Uterus (tissue), 4 donors: ENCODE measurements around the gene DNAH7. TPM values are rescaled to one million over a fixed set of nuclear protein-coding genes. Genes with fewer than 3 reads are reported as not detected.

Experiments used
- DNase-seq, 2 donors: peaks; one replicate each; pipeline ENCODE4 v3.0.0-alpha.2; 2019 to 2020
- H3K27ac ChIP-seq, 2 donors: fragments of 200-600 bp; sonication (generic); 1 replicate in 1 of 2; 2 replicates in 1 of 2; pipeline ENCODE4 v1.5.1; 2016 to 2018
- H3K27me3 ChIP-seq, 2 donors: fragments of 200-600 bp; sonication (generic); one replicate each; pipeline ENCODE4 v1.5.1; 2018 to 2019; ENCODE audit warnings: control low read depth in 1 of 2
- H3K36me3 ChIP-seq, 2 donors: fragments of 200-600 bp; sonication (generic); one replicate each; pipeline ENCODE4 v1.5.1; 2019; ENCODE audit warnings: control low read depth in 1 of 2
- H3K4me1 ChIP-seq, 2 donors: fragments of 200-600 bp; sonication (generic); one replicate each; pipeline ENCODE4 v1.5.1; 2018 to 2019; ENCODE audit warnings: control low read depth in 1 of 2
- H3K4me3 ChIP-seq, 2 donors: fragments of 200-600 bp; sonication (generic); 1 replicate in 1 of 2; 2 replicates in 1 of 2; pipeline ENCODE4 v1.5.1; 2018 to 2019; ENCODE audit warnings: mild to moderate bottlenecking in 1 of 2
- H3K9me3 ChIP-seq, 2 donors: fragments of 200-600 bp; sonication (generic); one replicate each; pipeline ENCODE4 v1.5.1; 2019; ENCODE audit warnings: control low read depth in 1 of 2
- CTCF ChIP-seq, 4 experiments: fragments of 200-600 bp in 2 of 4; fragments of 450-650 bp in 2 of 4; sonication (generic) in 2 of 4; IDR thresholded peaks; one replicate each; pipeline ENCODE4 v1.5.1; 2016 to 2019; ENCODE audit warnings: antibody characterized with exemption in 4 of 4, mild to moderate bottlenecking in 2 of 4, moderate library complexity in 1 of 4
- POLR2A ChIP-seq, 2 donors: fragments of 450-650 bp; IDR thresholded peaks; one replicate each; pipeline ENCODE4 v1.6.1; 2016; ENCODE audit warnings: antibody characterized with exemption in 2 of 2, mild to moderate bottlenecking in 1 of 2, moderate library complexity in 1 of 2
- intact Hi-C: fragments of 100-400 bp; cut with DNase I; formaldehyde crosslinking; loops from one replicate; pipeline ENCODE4 v1.15.1; 2023; ENCODE audit warnings: low total_unique reads
- total RNA-seq, 4 donors: library from RNA; depleted of rRNA in 3 of 4; stranded (reverse); fragments of >200 nt in 3 of 4; gene quantifications; one replicate each; pipeline versions ENCODE4 v1.1.0 to v1.2.4, GENCODE V29; 2014 to 2023
- donor health status: DM: yes; HTN: yes; CAD: no.

DNAH7 gene
- total RNA-seq, 4 donors from 2014 or later = 0.26 to 10.0 (median 1.7) TPM

GRCh38 chr2:195737511-195738325 is 330.9 kb downstream of the DNAH7 start:
- no peak for DNase-seq
- no peaks in the 10 kb centered on the region for H3K9me3 ChIP-seq
- no peaks in the 10 kb centered on the region for H3K27me3 ChIP-seq
- no peaks in the 10 kb centered on the region for H3K36me3 ChIP-seq
- no peak overlapping the region for H3K27ac ChIP-seq
- intact Hi-C loops = no loop called here
- no peak overlapping the region for H3K4me3 ChIP-seq
- TF ChIP-seq POLR2A (IDR thresholded peaks at IDR 0.05) = no peak
- TF ChIP-seq CTCF (IDR thresholded peaks at IDR 0.05) = no peak
- H3K4me1 ChIP-seq = no peaks in the 10 kb centered on the region

- H3K27ac ChIP-seq = no peak overlapping the region
- no peaks in the 10 kb centered on the region for H3K9me3 ChIP-seq
- intact Hi-C loops = no loop called here
- no peak overlapping the region for H3K4me3 ChIP-seq
- no peaks in the 10 kb centered on the region for H3K4me1 ChIP-seq
- TF ChIP-seq CTCF (IDR thresholded peaks at IDR 0.05) (no peak), POLR2A (IDR thresholded peaks at IDR 0.05) (no peak)
- no peak for DNase-seq
- no peaks in the 10 kb centered on the region for H3K36me3 ChIP-seq
- no peaks in the 10 kb centered on the region for H3K27me3 ChIP-seq
These were observed 333.3 kb downstream of the DNAH7 start for GRCh38 chr2:195735347-195735746.

- TF ChIP-seq POLR2A (IDR thresholded peaks at IDR 0.05) (no peak), CTCF (IDR thresholded peaks at IDR 0.05) (no peak)
- H3K4me1 ChIP-seq = no peaks in the 10 kb centered on the region
- H3K27ac ChIP-seq = no peak overlapping the region
- intact Hi-C loops = no loop called here
- no peak overlapping the region for H3K4me3 ChIP-seq
- DNase-seq = no peak
- H3K36me3 ChIP-seq = no peaks in the 10 kb centered on the region
- H3K9me3 ChIP-seq = no peaks in the 10 kb centered on the region
- no peaks in the 10 kb centered on the region for H3K27me3 ChIP-seq
These were observed 333.7 kb downstream of the DNAH7 start for GRCh38 chr2:195734931-195735330.

- no peaks in the 10 kb centered on the region for H3K36me3 ChIP-seq
- no peak for DNase-seq
- H3K27ac ChIP-seq = no peak overlapping the region
- no peaks in the 10 kb centered on the region for H3K27me3 ChIP-seq
- H3K4me3 ChIP-seq = no peak overlapping the region
- intact Hi-C loops = no loop called here
- H3K9me3 ChIP-seq = no peaks in the 10 kb centered on the region
- no peaks in the 10 kb centered on the region for H3K4me1 ChIP-seq
- TF ChIP-seq CTCF (IDR thresholded peaks at IDR 0.05) = no peak
- no peak for TF ChIP-seq POLR2A (IDR thresholded peaks at IDR 0.05)
These were observed 334.2 kb downstream of the DNAH7 start for GRCh38 chr2:195734395-195734794.

- no peaks in the 10 kb centered on the region for H3K9me3 ChIP-seq
- H3K27me3 ChIP-seq = no peaks in the 10 kb centered on the region
- no peak for DNase-seq
- TF ChIP-seq POLR2A (IDR thresholded peaks at IDR 0.05) (no peak), CTCF (IDR thresholded peaks at IDR 0.05) (no peak)
- intact Hi-C loops = no loop called here
- no peaks in the 10 kb centered on the region for H3K36me3 ChIP-seq
- H3K4me1 ChIP-seq = no peaks in the 10 kb centered on the region
- H3K27ac ChIP-seq = no peak overlapping the region
- H3K4me3 ChIP-seq = no peak overlapping the region
These were observed 334.8 kb downstream of the DNAH7 start for GRCh38 chr2:195733831-195734230.
